Parathyroid adenoma (tissue), 2 donors: ENCODE data around the gene ACP2.

Source experiments
- H2AFZ ChIP-seq: fragments of 300-600 bp; sonication (generic); one replicate; pipeline ENCODE4 v1.7.0; 2017; ENCODE audit warnings: antibody characterized with exemption, mild to moderate bottlenecking
- H3K27ac ChIP-seq: fragments of 300-600 bp; sonication (generic); one replicate; pipeline ENCODE4 v1.7.0; 2017
- H3K27me3 ChIP-seq: fragments of 300-600 bp; sonication (generic); one replicate; pipeline ENCODE4 v1.7.0; 2017; ENCODE audit warnings: low read length; ENCODE audit not compliant: control insufficient read depth, insufficient read depth
- H3K36me3 ChIP-seq: fragments of 300-600 bp; sonication (generic); one replicate; pipeline ENCODE4 v1.7.0; 2017; ENCODE audit warnings: low read length; ENCODE audit not compliant: control insufficient read depth, insufficient read depth
- H3K4me1 ChIP-seq: fragments of 300-600 bp; sonication (generic); one replicate; pipeline ENCODE4 v1.7.0; 2017; ENCODE audit warnings: control low read depth
- H3K4me2 ChIP-seq: fragments of 300-600 bp; sonication (generic); one replicate; pipeline ENCODE4 v1.7.0; 2017; ENCODE audit warnings: low read length
- H3K4me3 ChIP-seq: fragments of 300-600 bp; sonication (generic); one replicate; pipeline ENCODE4 v1.7.0; 2017; ENCODE audit warnings: low read depth, low read length
- H3K79me2 ChIP-seq: fragments of 300-600 bp; sonication (generic); one replicate; pipeline ENCODE4 v1.7.0; 2017; ENCODE audit warnings: control low read depth
- H3K9ac ChIP-seq: fragments of 300-600 bp; sonication (generic); one replicate; pipeline ENCODE4 v1.7.0; 2017; ENCODE audit warnings: mild to moderate bottlenecking
- H3K9me3 ChIP-seq: fragments of 300-600 bp; sonication (generic); one replicate; pipeline ENCODE4 v1.7.0; 2017; ENCODE audit warnings: low read length; ENCODE audit not compliant: control insufficient read depth
- TF ChIP-seq, protein P1 (sequence below): fragments of 300-600 bp; sonication (generic); IDR thresholded peaks from one replicate; pipeline ENCODE4 v1.7.0; 2017; ENCODE audit warnings: antibody characterized with exemption, mild to moderate bottlenecking
- donor health status: primary hyperparathyroidism.

Gene ACP2

DNA sequence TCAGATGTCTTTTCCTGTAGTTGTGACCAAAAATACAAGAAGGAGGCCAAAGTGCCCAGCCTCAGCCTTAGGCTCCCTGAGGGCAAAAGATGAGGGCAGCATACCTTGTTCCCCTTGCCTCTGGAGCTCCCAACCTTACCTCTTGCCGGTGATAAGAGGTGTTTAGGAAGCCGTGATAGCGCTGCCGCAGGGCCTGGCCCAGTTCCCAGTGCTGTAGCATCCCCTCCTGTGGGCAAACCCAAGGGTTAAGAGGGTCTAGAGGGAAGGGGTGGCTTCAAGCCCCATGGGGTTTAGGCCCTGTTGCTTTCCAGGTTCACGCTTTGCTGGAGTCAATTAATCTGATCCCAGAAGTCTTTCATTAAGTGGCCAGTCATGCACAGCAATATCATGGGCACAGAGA is 1.1 kb downstream of the ACP2 start:
- Histone ChIP-seq H3K9ac (no peak overlapping the region), H3K4me1 (no peaks in the 10 kb centered on the region), H2AFZ (no peak overlapping the region), H3K9me3 (no peaks in the 10 kb centered on the region), H3K4me2 (peak overlapping the region; percentile 61), H3K4me3 (no peak overlapping the region), H3K27ac (no peak overlapping the region), H3K36me3 (no peaks in the 10 kb centered on the region), H3K79me2 (peaks cover 8% of the 10 kb centered on the region), H3K27me3 (no peaks in the 10 kb centered on the region)
- TF ChIP-seq, protein P1, sequence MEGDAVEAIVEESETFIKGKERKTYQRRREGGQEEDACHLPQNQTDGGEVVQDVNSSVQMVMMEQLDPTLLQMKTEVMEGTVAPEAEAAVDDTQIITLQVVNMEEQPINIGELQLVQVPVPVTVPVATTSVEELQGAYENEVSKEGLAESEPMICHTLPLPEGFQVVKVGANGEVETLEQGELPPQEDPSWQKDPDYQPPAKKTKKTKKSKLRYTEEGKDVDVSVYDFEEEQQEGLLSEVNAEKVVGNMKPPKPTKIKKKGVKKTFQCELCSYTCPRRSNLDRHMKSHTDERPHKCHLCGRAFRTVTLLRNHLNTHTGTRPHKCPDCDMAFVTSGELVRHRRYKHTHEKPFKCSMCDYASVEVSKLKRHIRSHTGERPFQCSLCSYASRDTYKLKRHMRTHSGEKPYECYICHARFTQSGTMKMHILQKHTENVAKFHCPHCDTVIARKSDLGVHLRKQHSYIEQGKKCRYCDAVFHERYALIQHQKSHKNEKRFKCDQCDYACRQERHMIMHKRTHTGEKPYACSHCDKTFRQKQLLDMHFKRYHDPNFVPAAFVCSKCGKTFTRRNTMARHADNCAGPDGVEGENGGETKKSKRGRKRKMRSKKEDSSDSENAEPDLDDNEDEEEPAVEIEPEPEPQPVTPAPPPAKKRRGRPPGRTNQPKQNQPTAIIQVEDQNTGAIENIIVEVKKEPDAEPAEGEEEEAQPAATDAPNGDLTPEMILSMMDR: no peak

DNA sequence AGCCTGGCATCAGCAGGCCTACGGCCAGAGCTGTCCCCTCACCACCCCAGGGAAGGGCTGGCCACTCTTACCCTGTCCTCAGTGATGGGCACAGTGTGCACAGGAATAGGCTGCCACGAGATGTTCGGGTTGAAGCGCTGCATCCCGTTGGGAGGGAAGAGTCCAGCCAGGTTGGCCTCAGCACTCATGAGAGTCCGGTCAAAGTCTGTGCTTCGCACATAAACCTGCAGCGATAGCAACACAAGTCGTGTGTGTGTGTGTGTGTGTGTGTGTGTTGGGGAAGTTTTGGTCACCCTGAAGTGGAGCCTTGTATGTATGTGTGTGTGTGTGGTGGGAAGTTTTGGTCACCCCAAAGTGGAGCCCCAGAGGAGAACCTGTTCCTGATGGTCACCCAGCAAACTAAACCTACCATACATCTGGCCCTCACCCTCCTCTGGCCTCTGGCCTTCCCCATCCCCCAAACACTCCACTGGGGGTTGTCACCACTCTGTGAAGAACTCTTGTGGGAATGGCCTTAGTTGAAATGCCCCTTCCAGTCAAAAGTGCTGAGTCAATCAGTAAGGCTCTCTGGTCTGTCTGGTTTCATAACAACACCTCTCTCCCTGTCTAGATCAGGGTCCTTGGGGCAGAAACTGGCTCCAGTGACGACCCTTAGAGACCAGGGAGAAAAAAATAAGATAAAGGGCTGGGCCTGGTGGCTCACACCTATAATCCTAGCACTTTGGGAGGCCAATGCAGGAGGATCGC is 2.8 kb downstream of the ACP2 start:
- no peaks in the 10 kb centered on the region for H3K36me3 ChIP-seq

DNA sequence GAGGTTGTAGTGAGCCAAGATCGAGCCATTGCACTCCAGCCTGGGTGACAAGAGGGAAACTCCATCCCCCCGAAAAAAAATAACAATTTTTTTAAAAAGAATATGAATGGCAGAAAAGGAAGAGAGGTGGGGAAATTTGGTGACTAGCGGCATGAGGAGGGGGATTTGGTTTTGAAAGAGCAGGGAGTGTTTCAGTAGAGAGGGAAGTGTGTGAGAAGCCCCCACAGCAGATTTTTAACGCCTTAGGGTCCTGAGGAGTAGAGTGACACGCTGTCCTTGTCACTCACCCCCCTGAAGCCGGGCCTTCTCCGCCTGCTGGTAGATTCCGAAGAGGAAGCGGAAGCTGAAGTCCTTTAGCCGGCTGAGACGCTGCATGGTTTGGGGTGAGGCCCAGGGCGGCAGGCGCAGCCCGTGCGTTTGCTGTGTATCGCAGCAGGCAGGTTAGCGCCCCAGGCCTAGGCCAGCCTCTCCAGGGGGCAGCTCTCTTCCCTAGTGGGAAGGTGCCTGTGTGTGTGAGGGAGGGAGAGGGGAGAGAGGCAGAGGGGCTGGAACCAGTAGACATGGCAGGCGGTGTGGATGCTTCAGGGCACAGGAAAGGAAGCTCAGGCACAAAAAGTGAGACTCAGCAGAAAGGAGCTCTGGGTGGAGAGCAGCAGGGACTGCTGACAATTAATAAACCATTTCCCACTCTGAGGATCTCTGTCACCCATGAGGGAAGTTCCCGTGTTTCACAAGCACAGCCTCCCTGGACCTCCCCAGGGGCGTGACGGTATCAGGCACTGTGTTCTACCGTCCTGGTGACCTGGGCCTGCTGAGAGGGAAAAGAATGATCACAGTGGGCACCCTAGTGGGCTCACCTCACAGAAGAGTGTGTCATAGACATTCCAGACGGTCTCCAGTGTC is 3.9 kb downstream of the ACP2 start:
- H3K36me3 ChIP-seq: no peaks in the 10 kb centered on the region
- H3K9me3 ChIP-seq: no peaks in the 10 kb centered on the region
- H3K27me3 ChIP-seq: no peaks in the 10 kb centered on the region
- no peak overlapping the region for H3K4me2 ChIP-seq
- no peak overlapping the region for H3K4me3 ChIP-seq
- no peak overlapping the region for H2AFZ ChIP-seq
- H3K9ac ChIP-seq: no peak overlapping the region
- no peaks in the 10 kb centered on the region for H3K4me1 ChIP-seq
- H3K27ac ChIP-seq: no peak overlapping the region
- TF ChIP-seq, protein P1: no peak
- peaks cover 5% of the 10 kb centered on the region for H3K79me2 ChIP-seq

More for the DNA sequence above, 2.8 kb downstream of the ACP2 start:
- H3K4me1 ChIP-seq: no peaks in the 10 kb centered on the region
- no peak overlapping the region for H3K4me3 ChIP-seq
- H2AFZ ChIP-seq: no peak overlapping the region
- TF ChIP-seq, protein P1: no peak
- H3K9ac ChIP-seq: no peak overlapping the region
- H3K79me2 ChIP-seq: peaks cover 8% of the 10 kb centered on the region
- no peaks in the 10 kb centered on the region for H3K9me3 ChIP-seq
- H3K27me3 ChIP-seq: no peaks in the 10 kb centered on the region
- H3K4me2 ChIP-seq: no peak overlapping the region
- H3K27ac ChIP-seq: no peak overlapping the region

DNA sequence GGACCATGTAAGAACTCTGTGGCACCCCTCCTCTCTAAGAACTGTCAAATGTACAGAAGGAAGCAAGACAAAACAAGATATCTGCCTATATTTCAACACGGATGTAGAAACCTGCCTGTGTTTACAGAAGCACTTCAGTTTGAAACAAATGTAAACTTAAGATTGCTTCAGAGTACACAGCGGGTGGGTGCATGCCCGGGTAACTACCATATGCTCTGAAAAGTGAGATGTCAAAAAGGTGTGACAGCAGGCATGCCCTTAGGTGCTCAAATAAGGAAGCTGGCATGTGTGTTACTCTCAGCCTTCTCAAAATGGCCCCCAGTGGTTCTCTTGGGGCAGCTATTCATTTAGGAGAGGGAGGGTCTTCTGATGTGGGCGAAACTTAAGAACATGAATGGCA is 5.2 kb downstream of the ACP2 start:
- no peak overlapping the region for H3K9ac ChIP-seq
- H3K4me3 ChIP-seq: no peak overlapping the region
- no peaks in the 10 kb centered on the region for H3K27me3 ChIP-seq
- no peak overlapping the region for H2AFZ ChIP-seq
- TF ChIP-seq, protein P1: no peak
- no peaks in the 10 kb centered on the region for H3K4me1 ChIP-seq
- no peaks in the 10 kb centered on the region for H3K9me3 ChIP-seq
- no peaks in the 10 kb centered on the region for H3K36me3 ChIP-seq
- H3K4me2 ChIP-seq: no peak overlapping the region
- H3K27ac ChIP-seq: no peak overlapping the region
- no peaks in the 10 kb centered on the region for H3K79me2 ChIP-seq
